HG02870 (cell line): Measurements from ENCODE around the gene EIF3M.
A peak's percentile ranks its signal among the peaks of the same experiment; 100 is the strongest.

Source experiments
- ATAC-seq: cut with Tn5 transposase; IDR thresholded peaks from one replicate; pipeline ENCODE4 v1.9.1; 2021; ENCODE audit warnings: mild to moderate bottlenecking, moderate library complexity; ENCODE audit not compliant: unreplicated experiment

Gene EIF3M

GRCh38 chr11:32583459-32584271 lies at the start of gene EIF3M:
TSS of gene EIF3M (plus strand) at chr11:32583831. CDS start at chr11:32583888, 57 bp downstream.
- peak; percentile 93 for ATAC-seq

- no peak for ATAC-seq
These were observed 44.8 kb upstream of the EIF3M start for GRCh38 chr11:32538804-32539203.

- ATAC-seq = no peak
These were observed 33.9 kb upstream of the EIF3M start for GRCh38 chr11:32549611-32550187.

GRCh38 chr11:32550207-32550606 lies 33.4 kb upstream of the EIF3M start:
- no peak for ATAC-seq

- ATAC-seq = no peak
These were observed 28.5 kb upstream of the EIF3M start for GRCh38 chr11:32555091-32555490.

GRCh38 chr11:32555895-32556294 lies 27.7 kb upstream of the EIF3M start:
- ATAC-seq = no peak

GRCh38 chr11:32561835-32562234 lies 21.8 kb upstream of the EIF3M start:
- ATAC-seq = no peak

- no peak for ATAC-seq
These were observed 20.6 kb upstream of the EIF3M start for GRCh38 chr11:32562839-32563599.

- no peak for ATAC-seq
These were observed 20.1 kb upstream of the EIF3M start for GRCh38 chr11:32563600-32563959.

- ATAC-seq = no peak
These were observed 17.1 kb upstream of the EIF3M start for GRCh38 chr11:32566517-32566916.

GRCh38 chr11:32567154-32567553 lies 16.5 kb upstream of the EIF3M start:
- ATAC-seq = no peak

- ATAC-seq = no peak
These were observed 14.2 kb upstream of the EIF3M start for GRCh38 chr11:32569313-32569881.

- no peak for ATAC-seq
These were observed 12.6 kb upstream of the EIF3M start for GRCh38 chr11:32571039-32571438.

GRCh38 chr11:32573228-32573627 lies 10.4 kb upstream of the EIF3M start:
- ATAC-seq = no peak

- ATAC-seq = no peak
These were observed 9.2 kb upstream of the EIF3M start for GRCh38 chr11:32574421-32574820.

GRCh38 chr11:32575070-32575469 lies 8.6 kb upstream of the EIF3M start:
- no peak for ATAC-seq

- no peak for ATAC-seq
These were observed 7.2 kb upstream of the EIF3M start for GRCh38 chr11:32576456-32576855.

- no peak for ATAC-seq
These were observed 2.7 kb upstream of the EIF3M start for GRCh38 chr11:32580967-32581366.

GRCh38 chr11:32581556-32581955 lies 2.1 kb upstream of the EIF3M start:
- ATAC-seq = no peak

GRCh38 chr11:32584921-32585320 lies 1.3 kb downstream of the EIF3M start:
- no peak for ATAC-seq

- no peak for ATAC-seq
These were observed 3.1 kb downstream of the EIF3M start for GRCh38 chr11:32586576-32587190.
